H1 (cell line): Measurements from ENCODE around the gene USP54. TPM values are rescaled to one million over a fixed set of nuclear protein-coding genes. Genes with fewer than 3 reads are reported as not detected.

Source experiments
- CTCF ChIA-PET: fragments of 300-600 bp; sonication (Branson Sonifier 250); formaldehyde crosslinking; loops from one replicate; lab custom pipeline; 2021; ENCODE audit not compliant: partially characterized antibody; lab: Charles Lee
- POLR2A ChIA-PET: fragments of 300-600 bp; sonication (Branson Sonifier 250); formaldehyde crosslinking; loops from one replicate; lab custom pipeline; 2021; ENCODE audit warnings: inconsistent platforms; ENCODE audit not compliant: partially characterized antibody; lab: Charles Lee
- DNase-seq, 2 experiments: peaks; one replicate each; pipeline versions ENCODE4 v3.0.0 to v3.0.0-alpha.2; 2010 to 2022; ENCODE audit warnings: low spot score in 2 of 2, low read depth in 1 of 2, mixed read lengths in 1 of 2
- FAIRE-seq: peaks from 2 replicates; lab custom pipeline; 2011; peaks lifted over from hg19 to GRCh38; lab: Jason Lieb, UNC
- H2AFZ ChIP-seq: 2 replicates; pipeline ENCODE4 v1.8.1; 2012; ENCODE audit warnings: low read length, inconsistent platforms
- H2AK5ac ChIP-seq: 2 replicates; pipeline ENCODE4 v1.6.1; 2013; ENCODE audit warnings: low read depth, low read length
- H2BK120ac ChIP-seq: replicated peaks from 2 replicates; pipeline ENCODE3; 2013; ENCODE audit warnings: low read depth, low read length, inconsistent platforms
- H2BK12ac ChIP-seq: 2 replicates; pipeline ENCODE4 v1.6.1; 2013; ENCODE audit warnings: low read depth, low read length
- H2BK15ac ChIP-seq: 2 replicates; pipeline ENCODE4 v1.6.1; 2013; ENCODE audit warnings: low read length
- H2BK20ac ChIP-seq: 2 replicates; pipeline ENCODE4 v1.6.1; 2013; ENCODE audit warnings: low read length
- H2BK5ac ChIP-seq: 2 replicates; pipeline ENCODE4 v1.6.1; 2013; ENCODE audit warnings: low read depth, low read length
- H3K14ac ChIP-seq: 2 replicates; pipeline ENCODE4 v1.6.1; 2013; ENCODE audit warnings: inconsistent platforms; ENCODE audit not compliant: insufficient read length
- H3K18ac ChIP-seq: 2 replicates; pipeline ENCODE4 v1.6.1; 2013; ENCODE audit warnings: low read length; ENCODE audit errors: extremely low read depth
- H3K23ac ChIP-seq: 2 replicates; pipeline ENCODE4 v1.6.1; 2013; ENCODE audit warnings: inconsistent platforms; ENCODE audit not compliant: insufficient read length
- H3K23me2 ChIP-seq: 2 replicates; pipeline ENCODE4 v1.6.1; 2013; ENCODE audit warnings: low read depth, low read length
- H3K27ac ChIP-seq: 2 replicates; pipeline ENCODE4 v1.6.1; 2011; ENCODE audit warnings: low read depth, low read length, inconsistent platforms
- H3K27me3 ChIP-seq, 4 experiments: replicated peaks in 1 of 4; 1 replicate in 1 of 4; 2 replicates in 3 of 4; pipeline versions ENCODE4 v1.6.1 to v1.8.1; 2011 to 2013; ENCODE audit warnings: low read length in 3 of 4, mild to moderate bottlenecking in 3 of 4, inconsistent platforms in 2 of 4, mixed read lengths in 2 of 4, moderate library complexity in 1 of 4; ENCODE audit not compliant: control insufficient read depth in 3 of 4, insufficient read depth in 3 of 4; ENCODE audit errors: extremely low read depth in 1 of 4
- H3K36me3 ChIP-seq, 4 experiments: 2 replicates each; pipeline versions ENCODE4 v1.6.1 to v1.8.1; 2011 to 2013; ENCODE audit warnings: mild to moderate bottlenecking in 4 of 4, low read length in 3 of 4, moderate library complexity in 2 of 4, control low read depth in 1 of 4, inconsistent platforms in 1 of 4; ENCODE audit not compliant: insufficient read depth in 4 of 4, control insufficient read depth in 2 of 4
- H3K4ac ChIP-seq: replicated peaks from 2 replicates; pipeline ENCODE3; 2013; ENCODE audit warnings: low read length, low read depth, mixed read lengths, inconsistent platforms; ENCODE audit not compliant: insufficient read length
- H3K4me1 ChIP-seq, 4 experiments: replicated peaks in 1 of 4; 1 replicate in 1 of 4; 2 replicates in 3 of 4; pipeline versions ENCODE4 v1.6.1 to v1.8.1; 2011 to 2013; ENCODE audit warnings: low read length in 3 of 4, inconsistent platforms in 2 of 4, mixed read lengths in 1 of 4; ENCODE audit not compliant: insufficient read depth in 4 of 4, control insufficient read depth in 3 of 4
- H3K4me2 ChIP-seq, 2 experiments: 2 replicates each; pipeline versions ENCODE4 v1.6.1 to v1.8.1; 2011 to 2013; ENCODE audit warnings: low read depth in 2 of 2, low read length in 2 of 2, control low read depth in 1 of 2, inconsistent platforms in 1 of 2, mild to moderate bottlenecking in 1 of 2; ENCODE audit not compliant: insufficient read depth in 1 of 2
- H3K4me3 ChIP-seq, 4 experiments: fragments of 200-600, 300-600 bp in 1 of 4; sonication (generic), shearing (Covaris generic), sonication (Bioruptor Twin) in 1 of 4; 2 replicates each; pipeline versions ENCODE4 v1.5.1 to v1.8.1; 2011 to 2016; ENCODE audit warnings: low read length in 4 of 4, low read depth in 3 of 4, control low read depth in 2 of 4, inconsistent platforms in 2 of 4, mild to moderate bottlenecking in 2 of 4, mixed read lengths in 1 of 4, moderate library complexity in 1 of 4; ENCODE audit not compliant: insufficient read depth in 2 of 4; ENCODE audit errors: extremely low read depth in 1 of 4
- H3K56ac ChIP-seq: replicated peaks from 2 replicates; pipeline ENCODE3; 2013; ENCODE audit warnings: low read depth, mild to moderate bottlenecking, mixed read lengths, low read length, inconsistent platforms; ENCODE audit not compliant: insufficient read length
- H3K79me1 ChIP-seq: 2 replicates; pipeline ENCODE4 v1.6.1; 2013; ENCODE audit warnings: low read depth, low read length, control low read depth
- H3K79me2 ChIP-seq, 2 experiments: 2 replicates each; pipeline versions ENCODE4 v1.6.1 to v1.8.1; 2012 to 2013; ENCODE audit warnings: low read length in 2 of 2, mild to moderate bottlenecking in 2 of 2, inconsistent platforms in 1 of 2; ENCODE audit not compliant: insufficient read depth in 2 of 2, control insufficient read depth in 1 of 2
- H3K9ac ChIP-seq, 4 experiments: replicated peaks in 1 of 4; 1 replicate in 1 of 4; 2 replicates in 3 of 4; pipeline versions ENCODE4 v1.6.1 to v1.8.1; 2011 to 2013; ENCODE audit warnings: low read depth in 3 of 4, low read length in 3 of 4, control low read depth in 2 of 4, mild to moderate bottlenecking in 2 of 4, moderate library complexity in 2 of 4, inconsistent platforms in 1 of 4; ENCODE audit errors: extremely low read depth in 1 of 4
- H3K9me3 ChIP-seq, 2 experiments: 2 replicates each; pipeline versions ENCODE4 v1.6.1 to v1.8.1; 2012 to 2013; ENCODE audit warnings: mild to moderate bottlenecking in 2 of 2, moderate library complexity in 2 of 2, control low read depth in 1 of 2, inconsistent platforms in 1 of 2, low read depth in 1 of 2, low read length in 1 of 2, mixed read lengths in 1 of 2; ENCODE audit not compliant: insufficient read depth in 2 of 2
- H4K20me1 ChIP-seq, 2 experiments: replicated peaks in 1 of 2; 2 replicates each; pipeline versions ENCODE3 to v1.8.1; 2011 to 2013; ENCODE audit warnings: inconsistent platforms in 2 of 2, low read length in 2 of 2, mild to moderate bottlenecking in 1 of 2; ENCODE audit not compliant: insufficient read depth in 2 of 2, control insufficient read depth in 1 of 2
- H4K5ac ChIP-seq: 2 replicates; pipeline ENCODE4 v1.6.1; 2013; ENCODE audit warnings: low read length, low read depth, mixed read lengths, inconsistent platforms; ENCODE audit not compliant: insufficient read length
- H4K8ac ChIP-seq: 2 replicates; pipeline ENCODE4 v1.8.0; 2013; ENCODE audit warnings: mild to moderate bottlenecking, moderate library complexity, low read length, inconsistent platforms; ENCODE audit not compliant: insufficient read depth; ENCODE audit errors: extremely low read depth
- H4K91ac ChIP-seq: replicated peaks from 2 replicates; pipeline ENCODE3; 2013; ENCODE audit warnings: low read length, mixed read lengths, inconsistent platforms; ENCODE audit not compliant: insufficient read length
- BACH1 ChIP-seq: IDR thresholded peaks from 2 replicates; pipeline ENCODE4 v1.6.1; 2012; ENCODE audit warnings: low read length, improper control_type of control experiment
- CREB1 ChIP-seq: IDR thresholded peaks from 2 replicates; pipeline ENCODE4 v1.6.1; 2012; ENCODE audit warnings: inconsistent platforms
- CTBP2 ChIP-seq: IDR thresholded peaks from 2 replicates; pipeline ENCODE4 v1.7.0; 2011; ENCODE audit warnings: borderline replicate concordance, mild to moderate bottlenecking, moderate library complexity, mixed read lengths, low read length; ENCODE audit not compliant: insufficient read depth, insufficient read length
- EZH2 ChIP-seq: fragments of 200-600 bp; sonication (generic); IDR thresholded peaks from 2 replicates; pipeline ENCODE4 v1.7.1; 2012; ENCODE audit warnings: low read depth, mild to moderate bottlenecking, moderate library complexity, low read length, inconsistent platforms; ENCODE audit not compliant: severe bottlenecking
- FOSL1 ChIP-seq: IDR thresholded peaks from 2 replicates; pipeline ENCODE4 v1.6.1; 2011; ENCODE audit warnings: mild to moderate bottlenecking, low read depth, low read length, moderate library complexity; ENCODE audit not compliant: insufficient read depth
- HDAC6 ChIP-seq: IDR thresholded peaks from one replicate; pipeline ENCODE4 v1.7.1; 2012; ENCODE audit warnings: low read depth, mild to moderate bottlenecking, inconsistent platforms, low read length, moderate library complexity
- JUND ChIP-seq: IDR thresholded peaks from 2 replicates; pipeline ENCODE4 v1.6.1; 2011; ENCODE audit warnings: mild to moderate bottlenecking, improper control_type of control experiment, low read length
- NANOG ChIP-seq: IDR thresholded peaks from 2 replicates; pipeline ENCODE4 v1.6.1; 2011; ENCODE audit warnings: low read length, low read depth, mild to moderate bottlenecking, inconsistent platforms; ENCODE audit not compliant: insufficient read depth, poor library complexity, severe bottlenecking
- NRF1 ChIP-seq: IDR thresholded peaks from 2 replicates; pipeline ENCODE4 v1.6.1; 2011; ENCODE audit warnings: mild to moderate bottlenecking, low read depth, low read length, improper control_type of control experiment
- PHF8 ChIP-seq: fragments of 200-600 bp; sonication (generic); conservative IDR thresholded peaks from 2 replicates; pipeline ENCODE4 v1.7.1; 2012; ENCODE audit warnings: low read depth, mild to moderate bottlenecking, inconsistent platforms, low read length, moderate library complexity
- POLR2AphosphoS5 ChIP-seq: IDR thresholded peaks from 2 replicates; pipeline ENCODE4 v1.6.1; 2011; ENCODE audit warnings: low read depth, low read length
- RFX5 ChIP-seq: IDR thresholded peaks from 2 replicates; pipeline ENCODE4 v1.6.1; 2011; ENCODE audit warnings: low read depth, low read length, improper control_type of control experiment, borderline replicate concordance
- SIX5 ChIP-seq: IDR thresholded peaks from 2 replicates; pipeline ENCODE4 v1.6.1; 2011; ENCODE audit warnings: mild to moderate bottlenecking, low read depth, low read length
- SP4 ChIP-seq: IDR thresholded peaks from 2 replicates; pipeline ENCODE4 v1.6.1; 2012; ENCODE audit warnings: low read length, inconsistent platforms
- TAF7 ChIP-seq: optimal IDR thresholded peaks from 2 replicates; pipeline ENCODE3; 2011; ENCODE audit warnings: low read depth, mild to moderate bottlenecking, inconsistent platforms, low read length, moderate library complexity, borderline replicate concordance
- WGBS, 2 experiments: shearing (Covaris generic) in 1 of 2; methylation state at CpG; one replicate each; pipeline versions ENCODE4 v1.1.6 to v1.1.7; 2013 to 2015; ENCODE audit warnings: low lambda C conversion rate in 2 of 2, mixed read lengths in 2 of 2, inconsistent platforms in 1 of 2, low coverage in 1 of 2, missing lambda C conversion rate in 1 of 2; ENCODE audit not compliant: insufficient replicate concordance in 2 of 2, insufficient coverage in 1 of 2, insufficient read length in 1 of 2; ENCODE audit errors: extremely low coverage in 1 of 2, missing lambda C conversion rate in 1 of 2; 5-methylcytosine and 5-hydroxymethylcytosine counted together
- polyA plus RNA-seq, 7 experiments: library from polyadenylated mRNA; depleted of rRNA in 3 of 7; stranded (reverse) in 5 of 7; unstranded in 2 of 7; fragments of >200 nt in 5 of 7; fragments of 200-250 nt in 2 of 7; gene quantifications; 1 replicate in 5 of 7; 2 replicates in 1 of 7; 4 replicates in 1 of 7; pipeline versions ENCODE4 v1.2.1 to v1.2.3, GENCODE V29; 2011 to 2013; ENCODE audit warnings: missing spikeins in 2 of 7, mixed read lengths in 2 of 7
- total RNA-seq: library from RNA; stranded (reverse); fragmentation: NEBNext Ultra II Directional; extraction: Animal tissue kit (Norgen Biotek cat#: 25700); gene quantifications from 2 replicates; pipeline ENCODE4 v1.2.1, GENCODE V29; 2021

Gene USP54
- total and polyA plus RNA-seq, 2 of the 8 experiments (the other 6 are each of a cell fraction or from before 2014, with no cell fraction given): 46.2 to 65.6 TPM

DNA sequence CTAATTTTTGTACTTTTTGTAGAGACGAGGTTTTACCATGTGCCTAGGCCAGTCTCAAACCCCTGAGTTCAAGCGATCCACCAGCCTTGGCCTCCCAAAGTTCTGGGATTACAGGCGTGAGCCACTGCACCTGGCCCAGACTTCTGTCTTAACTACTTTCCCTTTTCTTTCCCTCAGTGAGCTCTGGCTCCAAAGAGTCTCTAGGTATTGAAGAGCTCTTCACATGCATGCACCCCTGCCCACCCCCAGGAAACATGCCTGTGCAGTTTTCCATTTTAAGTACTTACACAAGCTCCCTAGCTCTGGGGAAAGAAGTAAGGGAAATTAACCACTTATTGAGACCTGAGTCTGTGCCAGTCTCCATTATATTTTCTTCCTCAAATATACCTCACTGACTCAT, 48.1 kb upstream of the USP54 start:
- Histone ChIP-seq H3K27me3 (no peaks in the 10 kb centered on the region), H3K79me1 (no peaks in the 10 kb centered on the region), H2BK12ac (no peak overlapping the region), H4K8ac (no peak overlapping the region), H2BK5ac (no peak overlapping the region), H4K20me1 (no peaks in the 10 kb centered on the region), H2BK15ac (no peak overlapping the region), H3K4me2 (no peak overlapping the region), H2AFZ (no peak overlapping the region), H3K9ac (no peak overlapping the region), H3K36me3 (no peaks in the 10 kb centered on the region), H3K18ac (no peak overlapping the region), H3K23ac (no peak overlapping the region), H3K56ac (no peak overlapping the region), H3K4me1 (no peaks in the 10 kb centered on the region; a peak in 1 of 7 replicates), H3K4ac (no peak overlapping the region), H2BK120ac (no peak overlapping the region), H2BK20ac (no peak overlapping the region), H2AK5ac (no peak overlapping the region), H3K9me3 (no peaks in the 10 kb centered on the region), H3K79me2 (no peaks in the 10 kb centered on the region), H3K4me3 (no peak overlapping the region), H3K23me2 (no peaks in the 10 kb centered on the region), H3K27ac (no peak overlapping the region), H3K14ac (no peak overlapping the region), H4K5ac (no peak overlapping the region), H4K91ac (no peak overlapping the region)
- FAIRE-seq (no peak), DNase-seq (no peak)
- ChIA-PET CTCF (interaction anchor here (14.5 kb wide), 1 partner anchor 107 kb away, joined by 271 read pairs; no protein-coding TSS in a partner anchor), POLR2A (interaction anchor here (0.6 to 1.0 kb wide), 2 partner anchors 11 to 23 kb away, joined by 3 to 4 read pairs; no protein-coding TSS in a partner anchor)
- 91% methylated on average over 3 of the region's 3 CpGs; no CpG with 5 or more reads in 1 of the 2 experiments for WGBS, 2 experiments
- TF ChIP-seq HDAC6 (no peak), NANOG (no peak), CTBP2 (no peak), JUND (no peak), TAF7 (no peak), PHF8 (no peak), RFX5 (no peak), CREB1 (no peak), NRF1 (no peak), SP4 (no peak), SIX5 (no peak), EZH2 (no peak), BACH1 (no peak), FOSL1 (no peak), POLR2AphosphoS5 (no peak)
